MCF 10A (cell line): Measurements from ENCODE around the gene URAD. TPM values are rescaled to one million over a fixed set of nuclear protein-coding genes. Genes with fewer than 3 reads are reported as not detected.

Experiments used
- BruUV-seq: library from RNA; stranded (reverse); fragments of 400-500 nt; replicated peaks from 2 replicates; lab custom pipeline; 2021; lab: Mats Ljungman, UMichigan
- CTCF ChIA-PET: fragments of 300-600 bp; sonication (Branson Sonifier 250); formaldehyde crosslinking; extraction: SDS; loops from one replicate; lab custom pipeline; 2021; ENCODE audit warnings: antibody characterized with exemption, inconsistent platforms; lab: Yijun Ruan, JAX
- POLR2A ChIA-PET: fragments of 300-600, 350-650 bp; sonication (Branson Sonifier 250); formaldehyde crosslinking; extraction: SDS; loops from one replicate; lab custom pipeline; 2020; ENCODE audit warnings: antibody characterized with exemption, inconsistent platforms; lab: Yijun Ruan, JAX
- DNase-seq: peaks from one replicate; pipeline ENCODE4 v3.0.0-alpha.2; 2018; ENCODE audit not compliant: unreplicated experiment
- H3K27ac Mint-ChIP-seq: one replicate; pipeline ENCODE4 v1.8.0; 2022; ENCODE audit warnings: mild to moderate bottlenecking, low read depth, mixed read lengths; ENCODE audit not compliant: unreplicated experiment
- H3K27me3 Mint-ChIP-seq: one replicate; pipeline ENCODE4 v1.8.0; 2022; ENCODE audit warnings: mixed read lengths; ENCODE audit not compliant: insufficient read depth, unreplicated experiment
- H3K36me3 Mint-ChIP-seq: one replicate; pipeline ENCODE4 v1.8.0; 2022; ENCODE audit warnings: mild to moderate bottlenecking, moderate library complexity, mixed read lengths; ENCODE audit not compliant: insufficient read depth, unreplicated experiment
- H3K4me1 Mint-ChIP-seq: one replicate; pipeline ENCODE4 v1.8.0; 2022; ENCODE audit warnings: mixed read lengths; ENCODE audit not compliant: insufficient read depth, unreplicated experiment
- H3K4me3 Mint-ChIP-seq: one replicate; pipeline ENCODE4 v1.8.0; 2022; ENCODE audit warnings: mild to moderate bottlenecking, moderate library complexity, mixed read lengths; ENCODE audit not compliant: unreplicated experiment
- H3K9me3 Mint-ChIP-seq: one replicate; pipeline ENCODE4 v1.8.0; 2022; ENCODE audit warnings: mixed read lengths; ENCODE audit not compliant: unreplicated experiment
- intact Hi-C: fragments of 100-400 bp; cut with micrococcal nuclease; formaldehyde crosslinking; loops from 2 replicates; pipeline ENCODE4 v1.14.1; 2022
- total RNA-seq: library from RNA; stranded (reverse); gene quantifications from 2 replicates; pipeline ENCODE4 v1.2.3, GENCODE V29; 2022
- TF ChIP-seq, protein P1 (sequence below): fragments of 200-600 bp; IDR thresholded peaks from one replicate; pipeline ENCODE4 v1.8.0; 2022; ENCODE audit warnings: antibody characterized with exemption, mild to moderate bottlenecking; ENCODE audit not compliant: unreplicated experiment

The URAD gene
- total RNA-seq, 1 experiment from 2014 or later: not detected

DNA sequence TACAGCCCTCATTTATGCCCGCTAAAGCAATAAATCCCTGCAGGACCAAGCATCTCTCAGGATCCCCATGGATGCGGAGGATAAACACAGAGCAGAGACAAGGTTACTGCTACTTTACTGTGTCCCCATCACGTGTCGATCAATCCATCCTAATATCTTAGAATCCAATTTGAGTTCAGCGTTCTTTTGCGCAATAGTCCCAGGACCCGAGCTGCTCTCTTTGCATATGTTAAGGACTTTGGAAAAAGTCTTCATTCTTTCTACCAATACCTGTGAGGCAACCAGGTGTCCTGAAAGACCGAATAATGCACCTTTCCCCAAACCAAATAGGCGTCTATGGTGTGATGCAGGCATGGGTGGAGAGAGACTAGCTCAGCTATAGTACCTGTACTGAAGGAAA lies 38.0 kb upstream of the URAD start:
- no peaks in the 10 kb centered on the region for H3K9me3 Mint-ChIP-seq
- ChIA-PET CTCF (interaction anchor here (1.2 kb wide), 1 partner anchor 664 kb away, joined by 3 read pairs; no protein-coding TSS in a partner anchor), POLR2A (no interaction called here)
- no peak overlapping the region for H3K4me3 Mint-ChIP-seq
- no peaks in the 10 kb centered on the region for H3K36me3 Mint-ChIP-seq
- TF ChIP-seq, protein P1, sequence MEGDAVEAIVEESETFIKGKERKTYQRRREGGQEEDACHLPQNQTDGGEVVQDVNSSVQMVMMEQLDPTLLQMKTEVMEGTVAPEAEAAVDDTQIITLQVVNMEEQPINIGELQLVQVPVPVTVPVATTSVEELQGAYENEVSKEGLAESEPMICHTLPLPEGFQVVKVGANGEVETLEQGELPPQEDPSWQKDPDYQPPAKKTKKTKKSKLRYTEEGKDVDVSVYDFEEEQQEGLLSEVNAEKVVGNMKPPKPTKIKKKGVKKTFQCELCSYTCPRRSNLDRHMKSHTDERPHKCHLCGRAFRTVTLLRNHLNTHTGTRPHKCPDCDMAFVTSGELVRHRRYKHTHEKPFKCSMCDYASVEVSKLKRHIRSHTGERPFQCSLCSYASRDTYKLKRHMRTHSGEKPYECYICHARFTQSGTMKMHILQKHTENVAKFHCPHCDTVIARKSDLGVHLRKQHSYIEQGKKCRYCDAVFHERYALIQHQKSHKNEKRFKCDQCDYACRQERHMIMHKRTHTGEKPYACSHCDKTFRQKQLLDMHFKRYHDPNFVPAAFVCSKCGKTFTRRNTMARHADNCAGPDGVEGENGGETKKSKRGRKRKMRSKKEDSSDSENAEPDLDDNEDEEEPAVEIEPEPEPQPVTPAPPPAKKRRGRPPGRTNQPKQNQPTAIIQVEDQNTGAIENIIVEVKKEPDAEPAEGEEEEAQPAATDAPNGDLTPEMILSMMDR: no peak
- intact Hi-C loops: no loop called here
- DNase-seq: no peak
- H3K4me1 Mint-ChIP-seq: no peaks in the 10 kb centered on the region
- H3K27me3 Mint-ChIP-seq: no peaks in the 10 kb centered on the region
- no peak overlapping the region for H3K27ac Mint-ChIP-seq
- BruUV-seq: no TSS peak

DNA sequence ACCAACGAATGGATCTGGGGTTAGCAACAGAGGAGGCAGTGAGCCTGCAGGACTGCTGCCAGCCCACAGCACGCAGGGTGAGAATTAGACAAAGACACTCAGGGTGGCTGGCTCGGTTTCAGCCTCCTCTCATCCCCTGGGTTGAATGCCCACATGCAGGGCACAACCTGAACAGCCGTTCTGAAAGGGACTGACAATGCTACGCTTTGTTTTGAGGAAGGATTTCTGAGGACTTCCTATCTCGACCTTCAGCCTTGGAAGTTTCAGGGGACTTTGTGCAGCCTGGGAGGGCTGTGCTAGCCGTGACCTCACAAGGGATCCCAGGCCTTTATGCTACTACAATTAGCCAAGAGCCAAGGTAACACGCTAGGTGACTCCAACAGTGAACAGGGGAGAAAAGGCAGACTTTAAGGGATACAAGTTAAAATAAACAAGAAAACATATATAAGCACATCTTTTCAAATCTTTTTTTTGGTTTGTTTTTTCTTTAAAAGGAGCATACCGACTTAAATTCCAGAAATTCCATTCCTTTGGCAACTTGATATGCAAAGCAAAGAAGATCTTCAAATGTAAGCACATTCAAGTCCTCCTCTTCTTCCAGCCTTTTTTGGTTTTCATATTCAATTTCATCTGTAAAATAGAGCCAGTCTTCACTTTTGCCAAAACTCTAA lies 34.5 kb upstream of the URAD start:
- Mint-ChIP-seq H3K36me3 (no peaks in the 10 kb centered on the region), H3K27me3 (no peaks in the 10 kb centered on the region), H3K4me3 (no peak overlapping the region), H3K4me1 (no peaks in the 10 kb centered on the region), H3K27ac (no peak overlapping the region), H3K9me3 (no peaks in the 10 kb centered on the region)
- intact Hi-C loops: no loop called here
- CTCF ChIA-PET: interaction anchor here (0.6 to 0.8 kb wide), 2 partner anchors 75 to 503 kb away, joined by 3 read pairs; no protein-coding TSS in a partner anchor
- POLR2A ChIA-PET: no interaction called here
- BruUV-seq: no TSS peak
- DNase-seq: no peak
- TF ChIP-seq, protein P1: no peak

DNA sequence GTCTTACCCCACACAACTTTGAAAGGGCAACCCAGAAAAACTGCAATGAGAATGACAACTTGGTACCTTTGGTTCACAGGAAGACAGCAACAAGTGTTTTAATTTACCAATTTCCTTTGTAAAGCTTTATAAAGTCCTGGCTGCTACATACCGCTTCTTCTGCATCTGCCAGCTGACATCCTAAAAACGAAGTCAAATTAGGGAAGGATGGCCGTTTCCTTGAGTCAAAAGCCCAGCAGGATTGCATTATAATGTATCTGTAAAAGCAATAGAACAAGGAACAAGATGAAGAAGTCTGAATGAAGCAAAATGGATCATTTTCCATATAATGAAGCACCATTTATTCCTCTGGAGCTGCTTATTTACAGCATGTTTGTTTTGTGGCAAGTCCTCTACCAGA lies 25.8 kb upstream of the URAD start:
- TF ChIP-seq, protein P1: no peak
- no peak overlapping the region for H3K27ac Mint-ChIP-seq
- POLR2A ChIA-PET: no interaction called here
- no TSS peak for BruUV-seq
- H3K4me1 Mint-ChIP-seq: no peaks in the 10 kb centered on the region
- CTCF ChIA-PET: interaction anchor here (0.5 to 1.3 kb wide), 3 partner anchors 17 to 655 kb away, joined by 3 to 6 read pairs (median 4); no protein-coding TSS in a partner anchor
- intact Hi-C loops: no loop called here
- no peak for DNase-seq
- H3K9me3 Mint-ChIP-seq: no peaks in the 10 kb centered on the region
- no peak overlapping the region for H3K4me3 Mint-ChIP-seq
- no peaks in the 10 kb centered on the region for H3K27me3 Mint-ChIP-seq
- no peaks in the 10 kb centered on the region for H3K36me3 Mint-ChIP-seq

DNA sequence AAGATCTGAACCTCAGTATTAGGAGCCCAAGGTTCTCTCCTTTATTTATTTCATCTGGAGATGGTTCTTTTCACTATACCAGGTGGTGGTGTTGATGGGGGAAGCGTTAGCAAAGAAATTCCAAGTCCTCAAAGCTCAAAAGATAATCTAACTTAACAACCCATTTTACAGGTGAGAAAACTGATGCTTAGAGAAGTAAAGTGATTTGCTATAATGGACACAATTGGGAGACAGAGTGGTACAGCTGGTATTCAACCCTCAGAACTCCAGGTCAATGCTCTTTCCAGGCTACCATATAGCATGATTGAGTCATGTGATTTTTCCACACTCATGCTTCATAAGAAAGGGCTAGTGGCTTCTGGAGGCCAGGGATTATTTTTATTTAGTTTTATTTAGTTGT lies 25.0 kb upstream of the URAD start:
- BruUV-seq: no TSS peak
- TF ChIP-seq, protein P1: no peak
- POLR2A ChIA-PET: no interaction called here
- Mint-ChIP-seq H3K9me3 (no peaks in the 10 kb centered on the region), H3K4me1 (no peaks in the 10 kb centered on the region), H3K27me3 (no peaks in the 10 kb centered on the region), H3K27ac (no peak overlapping the region), H3K36me3 (no peaks in the 10 kb centered on the region), H3K4me3 (no peak overlapping the region)
- intact Hi-C loops: no loop called here
- no peak for DNase-seq
- CTCF ChIA-PET: interaction anchor here (1.3 kb wide), 1 partner anchor 16 kb away, joined by 6 read pairs; no protein-coding TSS in a partner anchor
